IPS-18c (cell line): ENCODE results near the gene FAM131C.

Source experiments
- H3K4me3 ChIP-seq: 2 replicates; pipeline ENCODE4 v1.7.0; 2013; ENCODE audit warnings: low read depth, mild to moderate bottlenecking, low read length, moderate library complexity; ENCODE audit not compliant: insufficient read depth
- H3K9me3 ChIP-seq: one replicate; pipeline ENCODE4 v1.6.1; 2013; ENCODE audit warnings: mild to moderate bottlenecking, low read length, moderate library complexity; ENCODE audit not compliant: control insufficient read depth, insufficient read depth

The FAM131C gene

GRCh38 chr1:16083486-16083885 lies 10.0 kb upstream of the FAM131C start:
- H3K4me3 ChIP-seq = no peak overlapping the region

GRCh38 chr1:16082283-16083038 lies 9.0 kb upstream of the FAM131C start:
- no peak overlapping the region for H3K4me3 ChIP-seq
- no peaks in the 10 kb centered on the region for H3K9me3 ChIP-seq

More at GRCh38 chr1:16083486-16083885, 10.0 kb upstream of the FAM131C start:
- no peaks in the 10 kb centered on the region for H3K9me3 ChIP-seq

- no peaks in the 10 kb centered on the region for H3K9me3 ChIP-seq
- H3K4me3 ChIP-seq = no peak overlapping the region
Observed at GRCh38 chr1:16081636-16082035, 8.2 kb upstream of the FAM131C start.

- no peak overlapping the region for H3K4me3 ChIP-seq
- no peaks in the 10 kb centered on the region for H3K9me3 ChIP-seq
Observed at GRCh38 chr1:16080422-16081150, 7.1 kb upstream of the FAM131C start.

GRCh38 chr1:16078925-16079656 lies 5.6 kb upstream of the FAM131C start:
- Histone ChIP-seq H3K4me3 (no peak overlapping the region), H3K9me3 (no peaks in the 10 kb centered on the region)

- Histone ChIP-seq H3K4me3 (no peak overlapping the region), H3K9me3 (no peaks in the 10 kb centered on the region)
Observed at GRCh38 chr1:16077406-16078245, 4.2 kb upstream of the FAM131C start.

GRCh38 chr1:16076865-16077238 lies 3.4 kb upstream of the FAM131C start:
- no peak overlapping the region for H3K4me3 ChIP-seq

GRCh38 chr1:16076031-16076864 lies 2.8 kb upstream of the FAM131C start:
- Histone ChIP-seq H3K4me3 (no peak overlapping the region), H3K9me3 (no peaks in the 10 kb centered on the region)

More at GRCh38 chr1:16076865-16077238, 3.4 kb upstream of the FAM131C start:
- H3K9me3 ChIP-seq = no peaks in the 10 kb centered on the region

GRCh38 chr1:16075337-16076030 lies 2.0 kb upstream of the FAM131C start:
- Histone ChIP-seq H3K9me3 (no peaks in the 10 kb centered on the region), H3K4me3 (no peak overlapping the region)

- 0 out of 2 replicates have a peak overlapping the region, but pooled peaks have one; percentile 52 for H3K4me3 ChIP-seq
- no peaks in the 10 kb centered on the region for H3K9me3 ChIP-seq
Observed at GRCh38 chr1:16074217-16074616, 766 bp upstream of the FAM131C start.

- Histone ChIP-seq H3K4me3 (peak overlapping the region; percentile 51), H3K9me3 (no peaks in the 10 kb centered on the region)
Observed at GRCh38 chr1:16072616-16073484, 601 bp downstream of the FAM131C start.

- no peak overlapping the region for H3K4me3 ChIP-seq
- H3K9me3 ChIP-seq = no peaks in the 10 kb centered on the region
Observed at GRCh38 chr1:16072095-16072494, 1.4 kb downstream of the FAM131C start.

GRCh38 chr1:16071614-16072013 lies 1.8 kb downstream of the FAM131C start:
- no peak overlapping the region for H3K4me3 ChIP-seq
- no peaks in the 10 kb centered on the region for H3K9me3 ChIP-seq

GRCh38 chr1:16070640-16071355 lies 2.7 kb downstream of the FAM131C start:
- H3K9me3 ChIP-seq = no peaks in the 10 kb centered on the region
- H3K4me3 ChIP-seq = no peak overlapping the region
